GM23338 (cell line): ENCODE results near the gene KLK5. TPM values are rescaled to one million over a fixed set of nuclear protein-coding genes. Genes with fewer than 3 reads are reported as not detected.

ENCODE experiments used
- ATAC-seq: fragments of 200-7000 bp; cut with Tn5 transposase; 3 replicates; pipeline ENCODE4 v1.9.1; 2020
- DNase-seq: peaks from one replicate; pipeline ENCODE4 v3.0.0-alpha.2; 2015; ENCODE audit warnings: low spot score
- H2AFZ ChIP-seq: fragments of 200-600 bp; sonication (generic); 2 replicates; pipeline ENCODE4 v1.8.0; 2016; ENCODE audit warnings: antibody characterized with exemption, mild to moderate bottlenecking, moderate library complexity
- H3F3A ChIP-seq: fragments of 200-600 bp; sonication (generic); replicated peaks from 2 replicates; pipeline ENCODE4 v1.8.0; 2017; ENCODE audit warnings: antibody characterized with exemption, mixed run types, low read depth
- H3K27ac ChIP-seq: fragments of 200-600 bp; sonication (generic); 2 replicates; pipeline ENCODE4 v1.6.1; 2016; ENCODE audit warnings: low read depth
- H3K27me3 ChIP-seq: fragments of 200-600 bp; sonication (generic); 2 replicates; pipeline ENCODE4 v1.8.0; 2016; ENCODE audit warnings: mild to moderate bottlenecking, mixed run types, moderate library complexity; ENCODE audit not compliant: insufficient read depth
- H3K36me3 ChIP-seq: fragments of 200-600 bp; sonication (generic); 2 replicates; pipeline ENCODE4 v1.8.0; 2016; ENCODE audit warnings: mild to moderate bottlenecking; ENCODE audit not compliant: insufficient read depth
- H3K4me1 ChIP-seq: fragments of 200-600 bp; sonication (generic); 2 replicates; pipeline ENCODE4 v1.8.0; 2016; ENCODE audit warnings: mild to moderate bottlenecking, moderate library complexity; ENCODE audit not compliant: insufficient read depth
- H3K4me2 ChIP-seq: fragments of 200-600 bp; sonication (generic); 2 replicates; pipeline ENCODE4 v1.7.1; 2017; ENCODE audit warnings: mixed run types
- H3K4me3 ChIP-seq: fragments of 200-600 bp; sonication (generic); 2 replicates; pipeline ENCODE4 v1.6.1; 2016; ENCODE audit warnings: mixed run types
- H3K79me2 ChIP-seq: fragments of 200-600 bp; sonication (generic); replicated peaks from 2 replicates; pipeline ENCODE4 v1.8.0; 2017; ENCODE audit warnings: mild to moderate bottlenecking; ENCODE audit not compliant: insufficient read depth
- H3K9me2 ChIP-seq: fragments of 200-600 bp; sonication (generic); 2 replicates; pipeline ENCODE4 v1.8.0; 2017; ENCODE audit not compliant: insufficient read depth
- H4K20me1 ChIP-seq: fragments of 200-600 bp; sonication (generic); replicated peaks from 2 replicates; pipeline ENCODE4 v1.8.0; 2017; ENCODE audit warnings: mild to moderate bottlenecking; ENCODE audit not compliant: insufficient read depth
- H3K27ac Mint-ChIP-seq: 2 replicates; pipeline ENCODE4 v1.8.0; 2020; ENCODE audit warnings: inconsistent platforms, mild to moderate bottlenecking, moderate library complexity, mixed read lengths
- H3K27me3 Mint-ChIP-seq: 3 replicates; pipeline ENCODE4 v1.8.0; 2022; ENCODE audit warnings: low read depth, mild to moderate bottlenecking, moderate library complexity, mixed read lengths, inconsistent platforms; ENCODE audit not compliant: insufficient read depth, poor library complexity
- H3K36me3 Mint-ChIP-seq: 3 replicates; pipeline ENCODE4 v1.8.0; 2021; ENCODE audit warnings: low read depth, mild to moderate bottlenecking, inconsistent platforms, moderate library complexity, mixed read lengths
- H3K4me1 Mint-ChIP-seq: 3 replicates; pipeline ENCODE4 v1.8.0; 2020; ENCODE audit warnings: mild to moderate bottlenecking, inconsistent platforms, mixed read lengths
- H3K4me3 Mint-ChIP-seq: 3 replicates; pipeline ENCODE4 v1.8.0; 2021; ENCODE audit warnings: moderate library complexity, mild to moderate bottlenecking, inconsistent platforms, mixed read lengths
- H3K9me3 Mint-ChIP-seq: 3 replicates; pipeline ENCODE4 v1.8.0; 2020; ENCODE audit warnings: moderate library complexity, mild to moderate bottlenecking, inconsistent platforms, mixed read lengths
- CREB1 ChIP-seq: fragments of 250-450 bp; sonication (Bioruptor Pico); IDR thresholded peaks from 2 replicates; pipeline ENCODE4 v1.5.0; 2020; ENCODE audit warnings: low read depth, mild to moderate bottlenecking, moderate library complexity
- ETS1 ChIP-seq: IDR thresholded peaks from 2 replicates; pipeline ENCODE4 v1.6.1; 2016; ENCODE audit warnings: antibody characterized with exemption
- EZH2 ChIP-seq: fragments of 200-600 bp; sonication (generic); IDR thresholded peaks from one replicate; pipeline ENCODE4 v1.8.0; 2017; ENCODE audit warnings: antibody characterized with exemption, mild to moderate bottlenecking, low read depth; ENCODE audit not compliant: unreplicated experiment
- JUNB ChIP-seq: IDR thresholded peaks from one replicate; pipeline ENCODE4 v1.6.1; 2016; ENCODE audit warnings: antibody characterized with exemption; ENCODE audit not compliant: unreplicated experiment
- POLR2AphosphoS5 ChIP-seq: IDR thresholded peaks from 2 replicates; pipeline ENCODE4 v1.6.1; 2016; ENCODE audit warnings: antibody characterized with exemption, low read depth
- STAT1 ChIP-seq: IDR thresholded peaks from one replicate; pipeline ENCODE4 v1.6.1; 2016; ENCODE audit warnings: antibody characterized with exemption; ENCODE audit not compliant: unreplicated experiment
- polyA plus RNA-seq: library from polyadenylated mRNA; unstranded; fragments of >200 nt; fragmentation: Nextera tagmentation; extraction: Ambion mirVana; gene quantifications from 2 replicates; pipeline ENCODE4 v1.2.1, GENCODE V29; 2016
- total RNA-seq: library from RNA; depleted of rRNA; stranded (reverse); fragments of >200 nt; shearing (Covaris generic); gene quantifications from 2 replicates; pipeline ENCODE4 v1.2.3, GENCODE V29; 2014
- TF ChIP-seq, protein P1 (sequence below): fragments of 250-450 bp; sonication (Bioruptor Pico); IDR thresholded peaks from 2 replicates; pipeline ENCODE4 v1.5.0; 2020; ENCODE audit warnings: mild to moderate bottlenecking, moderate library complexity

KLK5 gene
- total and polyA plus RNA-seq, 2 experiments from 2014 or later, result 0.66 TPM; not detected in 1

DNA sequence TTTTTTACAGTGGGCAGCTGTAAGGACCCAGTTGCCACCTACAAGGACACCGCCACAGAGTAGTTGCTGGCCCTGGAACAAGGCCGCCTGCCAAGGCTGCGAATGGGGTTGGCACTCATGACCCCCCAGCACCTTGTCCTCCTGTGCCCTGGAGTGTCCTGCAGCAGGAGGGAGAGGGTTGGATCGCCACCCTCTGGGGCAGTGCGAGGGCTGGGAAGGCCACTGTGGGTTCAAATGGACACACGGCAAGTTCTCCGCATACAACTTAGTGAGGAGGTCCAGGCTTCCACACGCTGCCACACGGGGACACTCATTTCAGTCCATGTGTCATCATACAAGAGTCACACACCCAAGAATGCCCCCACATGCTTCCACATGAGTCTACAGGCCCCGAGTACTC is 47.6 kb upstream of the KLK5 start (continued):
- TF ChIP-seq, protein P1, sequence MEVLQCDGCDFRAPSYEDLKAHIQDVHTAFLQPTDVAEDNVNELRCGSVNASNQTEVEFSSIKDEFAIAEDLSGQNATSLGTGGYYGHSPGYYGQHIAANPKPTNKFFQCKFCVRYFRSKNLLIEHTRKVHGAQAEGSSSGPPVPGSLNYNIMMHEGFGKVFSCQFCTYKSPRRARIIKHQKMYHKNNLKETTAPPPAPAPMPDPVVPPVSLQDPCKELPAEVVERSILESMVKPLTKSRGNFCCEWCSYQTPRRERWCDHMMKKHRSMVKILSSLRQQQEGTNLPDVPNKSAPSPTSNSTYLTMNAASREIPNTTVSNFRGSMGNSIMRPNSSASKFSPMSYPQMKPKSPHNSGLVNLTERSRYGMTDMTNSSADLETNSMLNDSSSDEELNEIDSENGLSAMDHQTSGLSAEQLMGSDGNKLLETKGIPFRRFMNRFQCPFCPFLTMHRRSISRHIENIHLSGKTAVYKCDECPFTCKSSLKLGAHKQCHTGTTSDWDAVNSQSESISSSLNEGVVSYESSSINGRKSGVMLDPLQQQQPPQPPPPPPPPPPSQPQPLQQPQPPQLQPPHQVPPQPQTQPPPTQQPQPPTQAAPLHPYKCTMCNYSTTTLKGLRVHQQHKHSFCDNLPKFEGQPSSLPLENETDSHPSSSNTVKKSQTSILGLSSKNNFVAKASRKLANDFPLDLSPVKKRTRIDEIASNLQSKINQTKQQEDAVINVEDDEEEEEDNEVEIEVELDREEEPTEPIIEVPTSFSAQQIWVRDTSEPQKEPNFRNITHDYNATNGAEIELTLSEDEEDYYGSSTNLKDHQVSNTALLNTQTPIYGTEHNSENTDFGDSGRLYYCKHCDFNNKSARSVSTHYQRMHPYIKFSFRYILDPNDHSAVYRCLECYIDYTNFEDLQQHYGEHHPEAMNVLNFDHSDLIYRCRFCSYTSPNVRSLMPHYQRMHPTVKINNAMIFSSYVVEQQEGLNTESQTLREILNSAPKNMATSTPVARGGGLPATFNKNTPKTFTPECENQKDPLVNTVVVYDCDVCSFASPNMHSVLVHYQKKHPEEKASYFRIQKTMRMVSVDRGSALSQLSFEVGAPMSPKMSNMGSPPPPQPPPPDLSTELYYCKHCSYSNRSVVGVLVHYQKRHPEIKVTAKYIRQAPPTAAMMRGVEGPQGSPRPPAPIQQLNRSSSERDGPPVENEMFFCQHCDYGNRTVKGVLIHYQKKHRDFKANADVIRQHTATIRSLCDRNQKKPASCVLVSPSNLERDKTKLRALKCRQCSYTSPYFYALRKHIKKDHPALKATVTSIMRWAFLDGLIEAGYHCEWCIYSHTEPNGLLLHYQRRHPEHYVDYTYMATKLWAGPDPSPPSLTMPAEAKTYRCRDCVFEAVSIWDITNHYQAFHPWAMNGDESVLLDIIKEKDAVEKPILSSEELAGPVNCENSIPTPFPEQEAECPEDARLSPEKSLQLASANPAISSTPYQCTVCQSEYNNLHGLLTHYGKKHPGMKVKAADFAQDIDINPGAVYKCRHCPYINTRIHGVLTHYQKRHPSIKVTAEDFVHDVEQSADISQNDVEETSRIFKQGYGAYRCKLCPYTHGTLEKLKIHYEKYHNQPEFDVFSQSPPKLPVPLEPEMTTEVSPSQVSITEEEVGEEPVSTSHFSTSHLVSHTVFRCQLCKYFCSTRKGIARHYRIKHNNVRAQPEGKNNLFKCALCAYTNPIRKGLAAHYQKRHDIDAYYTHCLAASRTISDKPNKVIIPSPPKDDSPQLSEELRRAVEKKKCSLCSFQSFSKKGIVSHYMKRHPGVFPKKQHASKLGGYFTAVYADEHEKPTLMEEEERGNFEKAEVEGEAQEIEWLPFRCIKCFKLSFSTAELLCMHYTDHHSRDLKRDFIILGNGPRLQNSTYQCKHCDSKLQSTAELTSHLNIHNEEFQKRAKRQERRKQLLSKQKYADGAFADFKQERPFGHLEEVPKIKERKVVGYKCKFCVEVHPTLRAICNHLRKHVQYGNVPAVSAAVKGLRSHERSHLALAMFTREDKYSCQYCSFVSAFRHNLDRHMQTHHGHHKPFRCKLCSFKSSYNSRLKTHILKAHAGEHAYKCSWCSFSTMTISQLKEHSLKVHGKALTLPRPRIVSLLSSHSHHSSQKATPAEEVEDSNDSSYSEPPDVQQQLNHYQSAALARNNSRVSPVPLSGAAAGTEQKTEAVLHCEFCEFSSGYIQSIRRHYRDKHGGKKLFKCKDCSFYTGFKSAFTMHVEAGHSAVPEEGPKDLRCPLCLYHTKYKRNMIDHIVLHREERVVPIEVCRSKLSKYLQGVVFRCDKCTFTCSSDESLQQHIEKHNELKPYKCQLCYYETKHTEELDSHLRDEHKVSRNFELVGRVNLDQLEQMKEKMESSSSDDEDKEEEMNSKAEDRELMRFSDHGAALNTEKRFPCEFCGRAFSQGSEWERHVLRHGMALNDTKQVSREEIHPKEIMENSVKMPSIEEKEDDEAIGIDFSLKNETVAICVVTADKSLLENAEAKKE (CRISPR knock-in tag), result no peak
- TF ChIP-seq ETS1 (no peak), STAT1 (no peak)

DNA sequence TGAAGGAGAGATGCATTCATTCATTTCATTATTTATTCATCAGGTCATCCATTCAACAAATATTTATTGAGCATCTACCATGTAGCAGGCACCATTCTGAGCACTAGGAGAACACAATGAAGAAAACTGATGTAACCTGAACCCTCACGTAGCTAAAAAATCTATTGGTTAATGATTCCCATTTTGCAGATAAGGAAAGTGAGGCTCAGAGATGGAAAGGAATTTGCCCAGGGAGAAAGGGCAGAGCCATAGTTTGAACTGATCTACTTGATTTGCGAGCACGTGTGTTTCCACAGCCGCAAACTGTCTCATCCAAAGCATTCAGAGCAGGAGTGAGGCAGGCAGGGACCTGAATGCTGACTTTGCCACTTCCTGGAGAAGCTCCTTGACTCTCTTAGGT is 45.8 kb upstream of the KLK5 start:
- Histone ChIP-seq H3K9me2 (no peaks in the 10 kb centered on the region), H3K79me2 (no peaks in the 10 kb centered on the region), H3K36me3 (no peaks in the 10 kb centered on the region), H3K4me2 (no peak overlapping the region), H4K20me1 (no peaks in the 10 kb centered on the region), H2AFZ (no peak overlapping the region), H3K4me3 (no peak overlapping the region), H3K27me3 (no peaks in the 10 kb centered on the region), H3F3A (no peaks in the 10 kb centered on the region), H3K27ac (no peak overlapping the region), H3K4me1 (peaks cover 17% of the 10 kb centered on the region)
- DNase-seq (no peak), ATAC-seq (no peak)
- Mint-ChIP-seq H3K36me3 (no peaks in the 10 kb centered on the region), H3K4me3 (no peak overlapping the region), H3K27me3 (peaks cover 28% of the 10 kb centered on the region), H3K27ac (no peak overlapping the region), H3K4me1 (peaks cover 19% of the 10 kb centered on the region), H3K9me3 (peaks cover 7% of the 10 kb centered on the region)
- TF ChIP-seq POLR2AphosphoS5, result no peak
- no peak for TF ChIP-seq ETS1
- no peak for TF ChIP-seq EZH2
- TF ChIP-seq CREB1, result no peak
- no peak for TF ChIP-seq JUNB
- TF ChIP-seq, protein P1 (CRISPR knock-in tag), result no peak
